Left lung (tissue), 10 donors: ENCODE measurements around the gene DRAXIN. TPM values are rescaled to one million over a fixed set of nuclear protein-coding genes. Genes with fewer than 3 reads are reported as not detected.

ENCODE experiments used
- ATAC-seq: fragments of 200-7000 bp; cut with Tn5 transposase; one replicate; pipeline ENCODE4 v1.9.1; 2020; ENCODE audit warnings: moderate library complexity
- DNase-seq, 4 donors: peaks; one replicate each; pipeline ENCODE4 v3.0.0-alpha.2; 2013 to 2020
- H3K27ac ChIP-seq, 2 donors: fragments of 200-600 bp; sonication (generic) in 1 of 2; one replicate each; pipeline versions ENCODE4 v1.5.0 to v1.8.0; 2020 to 2021
- H3K27me3 ChIP-seq, 2 donors: fragments of 200-600 bp; sonication (generic) in 1 of 2; one replicate each; pipeline versions ENCODE4 v1.5.0 to v1.8.0; 2020 to 2021
- H3K36me3 ChIP-seq, 2 donors: fragments of 200-600 bp; sonication (generic) in 1 of 2; one replicate each; pipeline versions ENCODE4 v1.5.0 to v1.8.0; 2020 to 2021
- H3K4me1 ChIP-seq, 2 donors: fragments of 200-600 bp; one replicate each; pipeline ENCODE4 v1.8.0; 2021
- H3K4me3 ChIP-seq, 2 donors: fragments of 200-600 bp; sonication (generic) in 1 of 2; one replicate each; pipeline versions ENCODE4 v1.5.0 to v1.8.0; 2020 to 2021; ENCODE audit warnings: mild to moderate bottlenecking in 1 of 2
- H3K9me3 ChIP-seq, 2 donors: fragments of 200-600 bp; sonication (generic) in 1 of 2; one replicate each; pipeline versions ENCODE4 v1.5.0 to v1.8.0; 2020 to 2021
- intact Hi-C, 2 donors: fragments of 100-400 bp; cut with DNase I; formaldehyde crosslinking; loops; one replicate each; pipeline versions ENCODE4 v1.11.2 to v1.14.2; 2022
- polyA plus RNA-seq, 6 donors: library from polyadenylated mRNA; unstranded; fragments of 120-200 nt; gene quantifications; one replicate each; pipeline ENCODE4 v1.2.1, GENCODE V29; 2013; ENCODE audit not compliant: insufficient read length in 6 of 6
- total RNA-seq, 2 donors: library from RNA; stranded (reverse); fragmentation: NEBNext Ultra II Directional; extraction: Animal tissue kit (Norgen Biotek cat#: 25700); gene quantifications; one replicate each; pipeline ENCODE4 v1.2.1, GENCODE V29; 2021
- TF ChIP-seq, protein P1 (sequence below), 2 donors: fragments of 200-600 bp; sonication (generic) in 1 of 2; IDR thresholded peaks; one replicate each; pipeline versions ENCODE4 v1.5.0 to v1.8.0; 2021; ENCODE audit warnings: antibody characterized with exemption in 2 of 2
- donor health status: DM: no; HTN: yes; CAD: no.
- donor health status: DM: no; HTN: no; CAD: no.

The DRAXIN gene
- total and polyA plus RNA-seq, 8 donors: 0.10 to 3.2 (median 2.3) TPM

DNA sequence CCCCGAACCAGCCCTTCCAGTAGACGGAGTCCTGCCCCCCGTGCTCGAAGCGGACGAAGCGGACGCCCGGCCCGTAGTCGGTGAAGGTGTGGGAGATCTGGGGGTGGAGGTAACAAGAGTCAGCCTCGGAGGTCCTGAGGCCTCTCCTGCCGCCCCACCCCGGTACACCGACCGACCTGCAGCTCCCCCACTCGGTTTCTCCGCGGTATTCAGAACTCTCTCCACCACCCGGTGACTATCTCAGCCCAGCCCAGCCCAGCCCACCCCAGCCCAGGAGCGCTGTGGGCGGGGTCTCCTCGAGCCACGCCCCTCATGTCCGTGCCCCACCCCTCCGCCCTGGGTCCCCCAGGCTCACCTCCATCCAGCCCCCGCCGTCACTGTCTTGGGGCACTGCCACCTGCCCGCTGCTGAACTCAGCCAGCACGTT is 42.8 kb upstream of the DRAXIN start:
- peak in 1 of 4 donors; percentile 81 for DNase-seq
- ATAC-seq: peak; percentile 54
- Histone ChIP-seq H3K4me3 (no peak overlapping the region), H3K27me3 (peaks cover 11 to 43% of the 10 kb centered on the region in 2 donors), H3K9me3 (no peaks in the 10 kb centered on the region), H3K36me3 (no peaks in the 10 kb centered on the region), H3K4me1 (peaks cover 0 to 28% of the 10 kb centered on the region in 2 donors), H3K27ac (no peak overlapping the region)
- intact Hi-C loops: loop anchor here in 1 of 2 donors (10.0 kb wide), 1 partner anchor 614 kb away; no protein-coding TSS in a partner anchor
- TF ChIP-seq, protein P1, sequence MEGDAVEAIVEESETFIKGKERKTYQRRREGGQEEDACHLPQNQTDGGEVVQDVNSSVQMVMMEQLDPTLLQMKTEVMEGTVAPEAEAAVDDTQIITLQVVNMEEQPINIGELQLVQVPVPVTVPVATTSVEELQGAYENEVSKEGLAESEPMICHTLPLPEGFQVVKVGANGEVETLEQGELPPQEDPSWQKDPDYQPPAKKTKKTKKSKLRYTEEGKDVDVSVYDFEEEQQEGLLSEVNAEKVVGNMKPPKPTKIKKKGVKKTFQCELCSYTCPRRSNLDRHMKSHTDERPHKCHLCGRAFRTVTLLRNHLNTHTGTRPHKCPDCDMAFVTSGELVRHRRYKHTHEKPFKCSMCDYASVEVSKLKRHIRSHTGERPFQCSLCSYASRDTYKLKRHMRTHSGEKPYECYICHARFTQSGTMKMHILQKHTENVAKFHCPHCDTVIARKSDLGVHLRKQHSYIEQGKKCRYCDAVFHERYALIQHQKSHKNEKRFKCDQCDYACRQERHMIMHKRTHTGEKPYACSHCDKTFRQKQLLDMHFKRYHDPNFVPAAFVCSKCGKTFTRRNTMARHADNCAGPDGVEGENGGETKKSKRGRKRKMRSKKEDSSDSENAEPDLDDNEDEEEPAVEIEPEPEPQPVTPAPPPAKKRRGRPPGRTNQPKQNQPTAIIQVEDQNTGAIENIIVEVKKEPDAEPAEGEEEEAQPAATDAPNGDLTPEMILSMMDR (IDR thresholded peaks at IDR 0.05): no peak

DNA sequence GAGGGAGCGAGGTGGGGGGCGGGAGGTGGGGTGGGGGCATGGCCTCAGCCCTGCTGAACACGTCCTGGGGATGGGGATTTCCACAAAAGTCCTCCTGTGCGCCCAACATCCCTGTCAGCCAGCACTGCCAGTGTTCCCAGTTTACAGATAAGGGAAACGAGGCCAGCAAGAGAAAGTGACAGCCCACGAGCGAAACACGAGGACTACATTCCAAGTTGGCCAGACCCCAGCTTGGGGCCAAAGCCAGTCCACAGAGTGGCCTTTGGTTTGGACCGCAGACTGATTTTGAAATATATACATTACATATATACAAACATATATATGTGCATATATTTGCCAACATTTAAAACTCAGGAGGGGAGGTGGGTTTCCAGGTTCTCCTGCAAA is 42.3 kb upstream of the DRAXIN start:
- intact Hi-C loops: loop anchor here in 1 of 2 donors (10.0 kb wide), 1 partner anchor 614 kb away; no protein-coding TSS in a partner anchor
- ATAC-seq: no peak
- Histone ChIP-seq H3K4me1 (peaks cover 0 to 33% of the 10 kb centered on the region in 2 donors), H3K9me3 (no peaks in the 10 kb centered on the region), H3K27ac (no peak overlapping the region), H3K4me3 (no peak overlapping the region), H3K36me3 (no peaks in the 10 kb centered on the region), H3K27me3 (peaks cover 11 to 43% of the 10 kb centered on the region in 2 donors)
- DNase-seq: no peak
- TF ChIP-seq, protein P1 (IDR thresholded peaks at IDR 0.05): no peak

DNA sequence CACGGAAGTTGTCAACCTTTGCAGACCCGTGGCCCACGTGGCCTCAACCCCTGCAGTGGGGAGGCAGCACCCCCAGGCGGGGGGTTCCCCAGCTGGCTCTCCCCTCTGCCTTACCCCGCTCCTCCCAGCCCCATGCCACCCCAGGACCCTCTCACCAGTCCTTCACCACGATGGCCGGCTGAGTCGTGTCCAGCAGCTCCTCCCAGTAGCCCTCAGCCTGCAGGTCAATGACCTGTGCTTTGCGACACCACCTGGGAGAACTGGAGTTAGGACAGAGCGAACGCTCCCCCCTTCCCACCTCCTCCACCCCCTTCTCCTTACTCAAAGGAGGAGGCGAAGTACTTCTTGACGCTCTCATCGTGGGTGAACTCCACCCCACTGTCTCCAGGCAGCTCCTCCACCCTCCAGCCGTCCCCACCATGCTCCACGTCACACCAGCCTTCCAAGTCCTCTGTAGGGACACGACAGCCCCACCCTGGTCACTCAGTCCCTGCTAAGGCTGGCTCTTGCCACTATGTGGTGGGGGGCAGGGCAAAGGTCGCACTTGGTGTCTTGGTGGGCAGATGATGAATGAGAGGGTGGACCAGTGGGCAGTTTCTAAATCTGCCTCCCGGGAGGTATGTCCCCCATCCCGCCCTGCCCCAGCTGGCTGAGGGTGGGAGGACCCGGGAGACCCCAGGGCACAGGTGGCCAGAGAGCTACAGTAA is 41.7 kb upstream of the DRAXIN start:
- H3K27ac ChIP-seq: no peak overlapping the region
- intact Hi-C loops: loop anchor here in 1 of 2 donors (5.0 to 10.0 kb wide), 2 partner anchors 73 to 615 kb away; no protein-coding TSS in a partner anchor
- peak; percentile 46 for ATAC-seq

DNA sequence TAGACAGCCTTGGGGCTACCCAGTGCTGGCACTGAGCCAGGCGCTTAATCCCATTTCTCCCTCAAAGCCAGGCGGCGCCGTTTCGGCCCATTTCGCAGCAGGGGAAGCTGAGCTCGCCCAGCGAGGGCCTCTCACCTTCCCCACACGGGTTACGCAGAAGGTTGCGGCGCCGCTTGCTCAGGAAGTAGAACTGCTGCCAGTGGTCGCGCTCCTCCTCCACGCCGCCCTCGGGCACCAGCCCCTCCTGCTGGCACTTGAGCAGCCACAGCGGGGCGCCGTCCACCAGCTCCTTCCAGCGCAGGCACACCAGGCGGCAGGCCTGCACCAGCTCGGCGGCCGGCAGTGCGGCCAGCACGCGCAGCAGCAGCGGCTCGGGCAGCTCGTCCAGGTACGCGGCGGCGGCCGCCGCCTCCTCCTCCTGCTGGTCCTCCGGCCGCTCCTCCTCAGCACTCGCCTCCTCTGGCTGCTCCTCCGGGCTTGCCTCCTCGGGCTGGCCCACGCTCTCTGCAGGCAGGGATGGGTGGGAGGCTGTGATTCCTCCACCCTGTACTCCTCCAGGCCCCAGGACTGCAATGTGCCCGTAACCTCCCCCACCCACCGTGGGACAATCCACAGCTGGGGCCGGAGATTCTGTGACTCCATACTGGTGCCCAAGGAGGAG is 41.0 kb upstream of the DRAXIN start:
- Histone ChIP-seq H3K27me3 (peaks cover 11 to 52% of the 10 kb centered on the region in 2 donors), H3K4me3 (peak overlapping the region in 1 of 2 donors; percentile 6), H3K27ac (no peak overlapping the region), H3K9me3 (no peaks in the 10 kb centered on the region), H3K36me3 (no peaks in the 10 kb centered on the region), H3K4me1 (peaks cover 5 to 41% of the 10 kb centered on the region in 2 donors)
- ATAC-seq: peak; percentile 76
- TF ChIP-seq, protein P1 (IDR thresholded peaks at IDR 0.05): peak; percentile 46 to 69
- intact Hi-C loops: loop anchor here in 1 of 2 donors (5.0 kb wide), 1 partner anchor 72 kb away; no protein-coding TSS in a partner anchor
- peak in 3 of 4 donors; percentile 52 to 94 (median 84) for DNase-seq

More for the DNA sequence above, 41.7 kb upstream of the DRAXIN start:
- Histone ChIP-seq H3K27me3 (peaks cover 11 to 46% of the 10 kb centered on the region in 2 donors), H3K4me1 (peaks cover 0 to 35% of the 10 kb centered on the region in 2 donors), H3K9me3 (no peaks in the 10 kb centered on the region), H3K4me3 (peak overlapping the region in 1 of 2 donors; percentile 6), H3K36me3 (no peaks in the 10 kb centered on the region)
- TF ChIP-seq, protein P1 (IDR thresholded peaks at IDR 0.05): no peak
- DNase-seq: peak in 1 of 4 donors; percentile 44

DNA sequence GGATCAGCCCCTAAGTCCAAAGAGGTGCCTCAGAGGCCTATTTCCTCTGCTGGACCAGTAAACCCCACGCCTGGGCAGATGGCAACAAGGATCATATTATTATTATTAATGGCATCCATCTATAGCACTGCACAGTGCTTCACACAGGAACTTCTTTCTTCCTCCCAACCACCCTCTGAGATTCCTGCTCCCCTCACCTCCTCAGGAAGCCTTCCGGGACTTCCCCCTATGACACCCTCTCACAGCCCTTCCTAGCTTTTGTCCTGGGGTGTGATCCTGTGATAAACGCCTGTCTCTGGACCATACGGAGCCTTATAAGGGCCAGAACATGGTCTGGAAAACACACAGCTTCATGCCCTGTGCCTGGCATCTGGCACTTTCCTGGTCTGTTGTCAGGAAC is 40.5 kb upstream of the DRAXIN start:
- DNase-seq (no peak), ATAC-seq (no peak)
- Histone ChIP-seq H3K4me3 (peak overlapping the region in 1 of 2 donors; percentile 6), H3K36me3 (no peaks in the 10 kb centered on the region), H3K4me1 (peaks cover 8 to 47% of the 10 kb centered on the region in 2 donors), H3K27ac (no peak overlapping the region), H3K9me3 (no peaks in the 10 kb centered on the region), H3K27me3 (peaks cover 11 to 53% of the 10 kb centered on the region in 2 donors)
- TF ChIP-seq, protein P1 (IDR thresholded peaks at IDR 0.05): no peak
- intact Hi-C loops: loop anchor here in 1 of 2 donors (5.0 kb wide), 1 partner anchor 71 kb away; no protein-coding TSS in a partner anchor
